ENCODE measurements around the gene RASSF8. TPM values are rescaled to one million over a fixed set of nuclear protein-coding genes. Genes with fewer than 3 reads are reported as not detected.
A peak's percentile ranks its signal among the peaks of the same experiment; 100 is the strongest.

Gene RASSF8
- total and polyA plus RNA-seq, 5 donors, result 13.0 to 94.6 (median 78.5) TPM

- Histone ChIP-seq H3K9me3 (ENCODE audit: control insufficient read depth, low read length) (no peaks in the 10 kb centered on the region), H3K4me3 (ENCODE audit: low read length) (no peak overlapping the region), H3K4me1 (ENCODE audit: control insufficient read depth, insufficient read depth, low read length) (peaks cover 5% of the 10 kb centered on the region), H3K27ac (ENCODE audit: low read length) (no peak overlapping the region), H3K27me3 (ENCODE audit: control insufficient read depth, insufficient read depth) (no peaks in the 10 kb centered on the region)
- 50% methylated on average over 4 of the region's 4 CpGs for WGBS
- intact Hi-C loops (cut with DNase I), result loop anchor here in 3 of 4 donors (5.0 kb wide), 3 partner anchors 51 to 66 kb away; no protein-coding TSS in a partner anchor
- ATAC-seq (no peak), DNase-seq (no peak)
These were observed 2.5 kb downstream of the RASSF8 start for GRCh38 chr12:25960961-25961360.

GRCh38 chr12:25962932-25963525, 4.5 kb downstream of the RASSF8 start:
- DNase-seq (peak in 1 of 3 donors; percentile 54), ATAC-seq (no peak)
- H3K27me3 ChIP-seq (ENCODE audit: control insufficient read depth, insufficient read depth), result no peaks in the 10 kb centered on the region
- no peaks in the 10 kb centered on the region for H3K9me3 ChIP-seq (ENCODE audit: control insufficient read depth, low read length)
- 39% methylated on average over 4 of the region's 4 CpGs for WGBS
- peaks cover 7% of the 10 kb centered on the region for H3K4me1 ChIP-seq (ENCODE audit: control insufficient read depth, insufficient read depth, low read length)
- no peak overlapping the region for H3K4me3 ChIP-seq (ENCODE audit: low read length)
- no peak overlapping the region for H3K27ac ChIP-seq (ENCODE audit: low read length)
- intact Hi-C loops (cut with DNase I), result loop anchor here in 3 of 4 donors (5.0 kb wide), 3 partner anchors 49 to 64 kb away; no protein-coding TSS in a partner anchor

GRCh38 chr12:25965682-25966081, 7.2 kb downstream of the RASSF8 start:
- 100% methylated on average over 1 of the region's 1 CpG for WGBS
- intact Hi-C loops (cut with DNase I), result no loop called here
- Histone ChIP-seq H3K4me1 (ENCODE audit: control insufficient read depth, insufficient read depth, low read length) (peaks cover 12% of the 10 kb centered on the region), H3K27ac (ENCODE audit: low read length) (no peak overlapping the region), H3K4me3 (ENCODE audit: low read length) (no peak overlapping the region), H3K27me3 (ENCODE audit: control insufficient read depth, insufficient read depth) (no peaks in the 10 kb centered on the region), H3K9me3 (ENCODE audit: control insufficient read depth, low read length) (no peaks in the 10 kb centered on the region)
- ATAC-seq (no peak), DNase-seq (no peak)

GRCh38 chr12:25970082-25970481, 11.6 kb downstream of the RASSF8 start:
- no peaks in the 10 kb centered on the region for H3K27me3 ChIP-seq (ENCODE audit: control insufficient read depth, insufficient read depth)
- no peak overlapping the region for H3K4me3 ChIP-seq (ENCODE audit: low read length)
- intact Hi-C loops (cut with DNase I), result no loop called here
- ATAC-seq, result no peak
- H3K9me3 ChIP-seq (ENCODE audit: control insufficient read depth, low read length), result no peaks in the 10 kb centered on the region
- peaks cover 22% of the 10 kb centered on the region for H3K4me1 ChIP-seq (ENCODE audit: control insufficient read depth, insufficient read depth, low read length)
- no peak overlapping the region for H3K27ac ChIP-seq (ENCODE audit: low read length)
- DNase-seq, result no peak
- WGBS, result 72% methylated on average over 5 of the region's 5 CpGs

- H3K27ac ChIP-seq (ENCODE audit: low read length), result no peak overlapping the region
- no peak for DNase-seq
- peak; percentile 30 to 69 for ATAC-seq
- no peaks in the 10 kb centered on the region for H3K27me3 ChIP-seq (ENCODE audit: control insufficient read depth, insufficient read depth)
- 72% methylated on average over 5 of the region's 5 CpGs for WGBS
- no peak overlapping the region for H3K4me3 ChIP-seq (ENCODE audit: low read length)
- intact Hi-C loops (cut with DNase I), result no loop called here
- peaks cover 26% of the 10 kb centered on the region for H3K4me1 ChIP-seq (ENCODE audit: control insufficient read depth, insufficient read depth, low read length)
- H3K9me3 ChIP-seq (ENCODE audit: control insufficient read depth, low read length), result no peaks in the 10 kb centered on the region
These were observed 12.6 kb downstream of the RASSF8 start for GRCh38 chr12:25970916-25971653.

- Histone ChIP-seq H3K9me3 (ENCODE audit: control insufficient read depth, low read length) (no peaks in the 10 kb centered on the region), H3K27ac (ENCODE audit: low read length) (no peak overlapping the region), H3K4me1 (ENCODE audit: control insufficient read depth, insufficient read depth, low read length) (peaks cover 30% of the 10 kb centered on the region), H3K27me3 (ENCODE audit: control insufficient read depth, insufficient read depth) (no peaks in the 10 kb centered on the region), H3K4me3 (ENCODE audit: low read length) (no peak overlapping the region)
- ATAC-seq (no peak), DNase-seq (no peak)
- intact Hi-C loops (cut with DNase I), result no loop called here
- WGBS, result 61% methylated on average over 2 of the region's 2 CpGs
These were observed 13.2 kb downstream of the RASSF8 start for GRCh38 chr12:25971654-25972041.

GRCh38 chr12:25972783-25973182, 14.3 kb downstream of the RASSF8 start:
- no peak overlapping the region for H3K4me3 ChIP-seq (ENCODE audit: low read length)
- 94% methylated on average over 2 of the region's 2 CpGs for WGBS
- H3K4me1 ChIP-seq (ENCODE audit: control insufficient read depth, insufficient read depth, low read length), result peaks cover 30% of the 10 kb centered on the region
- intact Hi-C loops (cut with DNase I), result no loop called here
- no peaks in the 10 kb centered on the region for H3K9me3 ChIP-seq (ENCODE audit: control insufficient read depth, low read length)
- DNase-seq (no peak), ATAC-seq (no peak)
- no peak overlapping the region for H3K27ac ChIP-seq (ENCODE audit: low read length)
- H3K27me3 ChIP-seq (ENCODE audit: control insufficient read depth, insufficient read depth), result no peaks in the 10 kb centered on the region

GRCh38 chr12:25975179-25975578, 16.7 kb downstream of the RASSF8 start:
- peak in 1 of 2 donors; percentile 22 for ATAC-seq
- intact Hi-C loops (cut with DNase I), result no loop called here
- H3K4me1 ChIP-seq (ENCODE audit: control insufficient read depth, insufficient read depth, low read length), result peaks cover 33% of the 10 kb centered on the region

GRCh38 chr12:25975682-25976081, 17.2 kb downstream of the RASSF8 start:
- ATAC-seq (peak in 1 of 2 donors; percentile 23), DNase-seq (no peak)
- H3K4me1 ChIP-seq (ENCODE audit: control insufficient read depth, insufficient read depth, low read length), result peaks cover 29% of the 10 kb centered on the region
- no peak overlapping the region for H3K4me3 ChIP-seq (ENCODE audit: low read length)
- no peaks in the 10 kb centered on the region for H3K9me3 ChIP-seq (ENCODE audit: control insufficient read depth, low read length)
- H3K27ac ChIP-seq (ENCODE audit: low read length), result no peak overlapping the region
- H3K27me3 ChIP-seq (ENCODE audit: control insufficient read depth, insufficient read depth), result no peaks in the 10 kb centered on the region
- intact Hi-C loops (cut with DNase I), result no loop called here
- WGBS, result 86% methylated on average over 2 of the region's 2 CpGs

More at GRCh38 chr12:25975179-25975578, 16.7 kb downstream of the RASSF8 start:
- no peaks in the 10 kb centered on the region for H3K27me3 ChIP-seq (ENCODE audit: control insufficient read depth, insufficient read depth)
- H3K9me3 ChIP-seq (ENCODE audit: control insufficient read depth, low read length), result no peaks in the 10 kb centered on the region
- WGBS, result 72% methylated on average over 3 of the region's 3 CpGs
- H3K4me3 ChIP-seq (ENCODE audit: low read length), result no peak overlapping the region
- H3K27ac ChIP-seq (ENCODE audit: low read length), result no peak overlapping the region
- DNase-seq, result no peak

GRCh38 chr12:25976289-25976688, 17.8 kb downstream of the RASSF8 start:
- DNase-seq (no peak), ATAC-seq (no peak)
- Histone ChIP-seq H3K4me3 (ENCODE audit: low read length) (no peak overlapping the region), H3K27me3 (ENCODE audit: control insufficient read depth, insufficient read depth) (no peaks in the 10 kb centered on the region), H3K9me3 (ENCODE audit: control insufficient read depth, low read length) (no peaks in the 10 kb centered on the region), H3K4me1 (ENCODE audit: control insufficient read depth, insufficient read depth, low read length) (peaks cover 29% of the 10 kb centered on the region), H3K27ac (ENCODE audit: low read length) (no peak overlapping the region)
- 71% methylated on average over 4 of the region's 4 CpGs for WGBS
- intact Hi-C loops (cut with DNase I), result no loop called here

- intact Hi-C loops (cut with DNase I), result no loop called here
- DNase-seq (no peak), ATAC-seq (no peak)
- Histone ChIP-seq H3K27ac (ENCODE audit: low read length) (no peak overlapping the region), H3K4me1 (ENCODE audit: control insufficient read depth, insufficient read depth, low read length) (peaks cover 30% of the 10 kb centered on the region), H3K9me3 (ENCODE audit: control insufficient read depth, low read length) (no peaks in the 10 kb centered on the region), H3K4me3 (ENCODE audit: low read length) (no peak overlapping the region), H3K27me3 (ENCODE audit: control insufficient read depth, insufficient read depth) (no peaks in the 10 kb centered on the region)
- 90% methylated on average over 5 of the region's 5 CpGs for WGBS
These were observed 18.6 kb downstream of the RASSF8 start for GRCh38 chr12:25977047-25977446.

Measured in right cardiac atrium (tissue), 5 donors.